Activated CD8-positive, alpha-beta memory T cell treated with anti-CD3 and anti-CD28 coated beads for 48 hours (primary cell): Measurements from ENCODE around the gene CNKSR1.
"Not testable (repeated sequence)": the region's sequence is repeated elsewhere in the genome, so short reads cannot be mapped to it uniquely, and the experiment has no call there.

ENCODE experiments used
- DNase-seq, 3 experiments: peaks; one replicate each; pipeline ENCODE4 v3.0.0-alpha.2; 2020; ENCODE audit warnings: low read depth in 2 of 3, low spot score in 2 of 3

Gene CNKSR1

DNA sequence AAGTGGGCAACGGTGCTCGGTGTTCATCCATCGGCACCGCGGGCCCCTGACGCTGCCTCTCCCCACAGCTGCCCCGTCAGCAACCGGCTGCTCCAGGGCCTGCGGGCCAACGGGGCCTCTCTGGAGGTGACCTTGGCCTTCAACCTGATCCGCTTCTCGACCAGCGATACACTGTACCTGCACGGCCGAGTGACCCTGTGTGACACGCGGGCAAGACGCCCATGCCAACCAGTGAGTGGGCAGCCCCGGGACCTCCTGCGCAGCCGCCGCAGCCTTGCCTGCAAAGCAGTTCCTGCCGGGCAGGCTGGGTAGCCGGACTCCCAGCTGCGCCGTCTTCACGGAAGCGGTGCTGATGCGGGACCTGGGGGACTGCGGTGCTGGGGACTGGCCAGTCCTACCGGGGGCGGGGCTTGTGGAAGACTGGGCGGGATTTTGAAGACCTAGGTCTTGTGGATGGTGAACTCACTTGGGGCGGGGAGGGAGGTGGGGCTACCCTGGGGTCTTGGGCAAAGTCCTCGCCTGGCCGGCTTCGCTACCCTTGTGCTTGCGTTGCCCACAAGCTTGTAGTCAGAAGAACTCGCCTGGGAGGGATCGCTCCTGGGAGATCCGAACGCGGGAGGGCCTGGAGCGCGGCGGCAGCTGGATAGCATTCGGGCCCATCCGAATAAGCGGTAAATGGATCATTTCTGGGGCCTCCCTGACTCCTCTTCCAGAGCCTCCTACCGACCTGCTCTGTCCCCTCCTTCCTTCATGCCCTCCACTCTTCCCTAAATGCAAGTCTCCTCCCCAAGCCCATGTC lies 47.9 kb downstream of the CNKSR1 start:
- no peak for DNase-seq

DNA sequence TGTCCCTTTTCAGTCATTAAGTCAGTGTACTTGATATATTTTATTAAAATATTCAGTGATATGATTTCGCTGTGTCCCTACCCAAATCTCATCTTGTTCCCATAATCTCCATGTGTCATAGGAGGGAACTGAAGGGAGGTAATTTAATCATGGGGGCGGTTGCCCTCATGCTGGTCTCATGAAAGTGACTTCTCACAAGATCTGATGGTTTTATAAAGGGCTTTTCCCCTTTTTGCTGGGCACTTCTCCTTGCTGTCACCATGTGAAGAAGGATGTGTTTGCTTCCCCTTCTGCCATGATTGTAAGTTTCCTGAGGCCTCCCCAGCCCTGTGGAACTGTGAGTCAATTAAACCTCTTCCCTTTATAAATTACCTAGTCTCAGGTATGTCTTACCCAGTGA lies 53.4 kb downstream of the CNKSR1 start:
- DNase-seq: not testable (repeated sequence)

DNA sequence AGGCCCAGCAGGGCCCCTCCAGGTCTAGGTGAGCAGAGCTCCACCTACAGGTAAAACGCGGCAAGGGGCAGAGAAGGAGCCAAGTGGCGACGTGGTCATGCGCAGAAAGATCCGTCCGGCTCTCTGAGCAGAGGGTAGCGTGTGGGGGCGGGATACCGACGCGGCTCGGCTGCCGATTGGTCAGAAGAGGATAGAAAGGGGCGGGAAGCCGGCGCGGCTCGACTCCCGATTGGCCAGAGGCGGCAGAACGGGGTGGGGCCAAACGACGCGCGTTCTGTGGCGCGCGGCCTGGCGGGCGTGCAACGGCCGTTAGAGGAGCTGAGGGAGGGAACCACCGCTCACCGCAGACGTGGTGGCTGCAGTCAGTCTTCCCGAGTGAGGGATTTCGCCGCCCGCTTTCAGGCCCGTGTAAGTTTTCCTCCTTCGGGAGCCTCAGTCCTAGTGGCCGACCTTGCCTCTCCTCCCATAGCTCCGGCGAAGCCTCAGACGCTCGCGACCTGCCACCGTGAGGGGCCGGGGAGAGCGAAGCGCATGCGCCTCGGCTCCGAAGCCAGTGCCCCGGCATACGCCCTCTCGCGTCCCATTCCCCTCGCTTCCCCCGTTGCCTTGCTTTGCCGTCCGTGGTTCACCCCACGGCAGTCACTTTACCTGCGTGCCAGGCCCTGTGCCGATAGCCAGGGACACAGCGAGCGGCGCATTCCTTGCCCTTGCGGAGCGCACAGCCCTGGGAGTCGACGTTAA lies 56.8 kb downstream of the CNKSR1 start, which contains the start of gene CEP85:
Gene CEP85 (plus strand): TSS at position 298 of the 741 bp plus-strand sequence. CDS start 5,584 bp downstream, outside the sequence.
- DNase-seq: peak; percentile 93 to 97 (median 96)

DNA sequence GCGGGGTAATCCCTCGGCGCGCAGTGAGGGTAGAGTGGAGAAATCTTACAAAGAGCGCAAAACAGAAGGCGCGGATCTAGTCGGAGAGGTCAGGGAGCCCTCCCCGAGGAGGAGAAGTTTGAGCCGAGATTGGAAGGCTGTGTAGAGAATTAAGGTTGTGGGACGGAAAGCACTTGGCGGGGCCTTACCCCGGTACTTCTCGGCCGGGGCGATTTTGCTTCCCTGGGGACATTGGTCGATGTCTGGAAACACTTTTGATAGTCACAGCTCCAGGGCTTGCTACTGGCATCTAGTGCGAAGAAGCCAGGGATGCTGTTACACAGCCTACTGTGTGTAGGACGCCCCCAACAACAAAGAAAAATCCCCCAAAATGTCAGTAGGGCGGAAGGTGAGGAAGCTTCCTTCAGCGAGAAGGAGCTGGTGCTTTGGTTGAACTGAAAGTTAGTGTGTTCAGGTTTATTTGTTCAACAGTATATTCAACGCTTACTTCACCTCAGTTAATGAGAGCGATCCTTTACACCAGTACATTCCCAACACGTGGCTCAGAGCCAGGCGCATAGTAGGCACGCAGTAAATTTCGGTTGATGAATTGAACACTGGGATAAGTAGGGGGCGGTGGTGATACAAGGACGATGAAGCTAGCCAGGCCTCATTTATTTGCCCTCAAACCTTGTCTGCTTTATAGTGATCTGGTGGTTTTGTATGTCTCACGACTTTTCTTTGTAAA lies 57.5 kb downstream of the CNKSR1 start:
- no peak for DNase-seq

DNA sequence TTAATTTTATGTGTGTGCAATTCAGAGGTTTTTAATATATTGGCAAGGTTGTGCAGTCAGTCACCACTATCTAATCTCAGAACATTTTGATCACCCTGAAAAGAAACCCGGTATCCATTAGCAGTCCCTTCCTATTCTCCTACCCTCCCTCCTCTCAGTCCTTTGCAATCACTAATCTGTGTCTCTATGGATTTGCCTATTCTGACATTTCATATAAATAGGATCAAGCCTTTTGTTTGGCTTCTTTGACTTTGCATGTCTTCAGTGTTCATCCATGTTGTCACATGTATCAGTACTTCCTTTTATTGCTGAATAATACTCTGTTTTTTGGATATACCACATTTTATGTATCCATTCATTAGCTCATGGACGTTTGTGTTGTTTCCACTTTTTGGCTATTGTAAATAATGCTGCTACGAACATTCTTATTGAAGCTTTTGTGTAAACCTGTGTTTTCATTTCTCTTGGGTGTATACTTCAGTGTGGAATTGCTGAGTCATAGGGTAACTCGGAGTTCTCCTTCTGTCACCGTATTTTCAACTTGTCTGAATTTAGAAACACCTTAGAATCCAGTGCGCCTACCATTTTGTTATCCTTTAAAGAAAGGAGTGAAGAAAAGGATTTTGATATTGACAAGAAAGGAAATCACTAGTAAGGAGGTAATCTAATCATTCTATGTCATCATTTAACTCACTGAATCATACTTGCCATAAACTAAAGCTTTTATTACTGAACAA lies 60.1 kb downstream of the CNKSR1 start:
- no peak for DNase-seq
